Transverse colon (tissue), 4 donors: ENCODE data around the gene STAM2.

Source experiments
- CTCF ChIP-seq, 5 experiments: fragments of 200-600 bp in 3 of 5; fragments of 450-650 bp in 2 of 5; sonication (generic) in 3 of 5; IDR thresholded peaks; 1 replicate in 2 of 5; 2 replicates in 3 of 5; pipeline ENCODE4 v1.5.1; 2016 to 2017; ENCODE audit warnings: antibody characterized with exemption in 5 of 5, inconsistent platforms in 3 of 5, mild to moderate bottlenecking in 2 of 5, moderate library complexity in 1 of 5
- POLR2AphosphoS5 ChIP-seq, 3 donors: sonication (generic); formaldehyde crosslinking; IDR thresholded peaks; one replicate each; pipeline ENCODE4 v1.6.1; 2016; ENCODE audit warnings: antibody characterized with exemption in 3 of 3

- TF ChIP-seq POLR2AphosphoS5 (IDR thresholded peaks at IDR 0.05) (no peak), CTCF (IDR thresholded peaks at IDR 0.05) (no peak)
Observed at GRCh38 chr2:152165306-152165705, 10.3 kb downstream of the STAM2 start.
